Astrocyte (in vitro differentiated cells and primary cell): ENCODE data around the gene PPP1R14B. TPM values are rescaled to one million over a fixed set of nuclear protein-coding genes. Genes with fewer than 3 reads are reported as not detected.

ENCODE experiments used
- DNase-seq: peaks from one replicate; pipeline ENCODE4 v3.0.0-alpha.2; 2010; ENCODE audit warnings: low read depth
- FAIRE-seq: peaks from 2 replicates; lab custom pipeline; 2011; peaks lifted over from hg19 to GRCh38; lab: Jason Lieb, UNC
- H2AFZ ChIP-seq: 2 replicates; pipeline ENCODE4 v1.6.0; 2012; ENCODE audit warnings: low read depth, low read length, inconsistent platforms
- H3K27ac ChIP-seq: 2 replicates; pipeline ENCODE4 v1.5.1; 2011; ENCODE audit warnings: low read depth, low read length, inconsistent platforms
- H3K27me3 ChIP-seq: 2 replicates; pipeline ENCODE4 v1.6.0; 2011; ENCODE audit warnings: low read length, inconsistent platforms; ENCODE audit not compliant: insufficient read depth
- H3K36me3 ChIP-seq: 2 replicates; pipeline ENCODE4 v1.5.1; 2011; ENCODE audit warnings: low read length, inconsistent platforms; ENCODE audit not compliant: insufficient read depth
- H3K4me1 ChIP-seq: 2 replicates; pipeline ENCODE4 v1.5.1; 2011; ENCODE audit warnings: low read length, inconsistent platforms; ENCODE audit not compliant: insufficient read depth
- H3K4me2 ChIP-seq: 2 replicates; pipeline ENCODE4 v1.6.0; 2012; ENCODE audit warnings: low read length, inconsistent platforms
- H3K4me3 ChIP-seq: 2 replicates; pipeline ENCODE4 v1.5.1; 2011; ENCODE audit warnings: low read depth, mild to moderate bottlenecking, low read length, inconsistent platforms; ENCODE audit not compliant: insufficient read depth
- H3K79me2 ChIP-seq: 2 replicates; pipeline ENCODE4 v1.6.0; 2012; ENCODE audit warnings: mild to moderate bottlenecking, low read length, inconsistent platforms; ENCODE audit not compliant: insufficient read depth
- H3K9ac ChIP-seq: 2 replicates; pipeline ENCODE4 v1.6.0; 2012; ENCODE audit warnings: mild to moderate bottlenecking, low read length, inconsistent platforms
- H3K9me3 ChIP-seq: 2 replicates; pipeline ENCODE4 v1.5.1; 2012; ENCODE audit warnings: low read depth, mild to moderate bottlenecking, low read length, inconsistent platforms; ENCODE audit not compliant: insufficient read depth
- H4K20me1 ChIP-seq: 2 replicates; pipeline ENCODE4 v1.6.0; 2012; ENCODE audit warnings: low read length, inconsistent platforms; ENCODE audit not compliant: insufficient read depth
- H3K27ac Mint-ChIP-seq: one replicate; pipeline ENCODE4 v1.8.0; 2021; ENCODE audit warnings: mild to moderate bottlenecking, mixed read lengths; ENCODE audit not compliant: unreplicated experiment
- H3K27me3 Mint-ChIP-seq: one replicate; pipeline ENCODE4 v1.8.0; 2021; ENCODE audit warnings: low read depth, mixed read lengths; ENCODE audit not compliant: unreplicated experiment
- H3K36me3 Mint-ChIP-seq: one replicate; pipeline ENCODE4 v1.8.0; 2021; ENCODE audit warnings: low read depth, mixed read lengths; ENCODE audit not compliant: unreplicated experiment
- H3K4me1 Mint-ChIP-seq: one replicate; pipeline ENCODE4 v1.8.0; 2021; ENCODE audit warnings: low read depth, mixed read lengths; ENCODE audit not compliant: unreplicated experiment
- H3K4me3 Mint-ChIP-seq: one replicate; pipeline ENCODE4 v1.8.0; 2021; ENCODE audit warnings: mild to moderate bottlenecking, moderate library complexity, mixed read lengths; ENCODE audit not compliant: unreplicated experiment
- H3K9me3 Mint-ChIP-seq: one replicate; pipeline ENCODE4 v1.8.0; 2021; ENCODE audit warnings: mild to moderate bottlenecking, mixed read lengths; ENCODE audit not compliant: unreplicated experiment
- EZH2 ChIP-seq: IDR thresholded peaks from 2 replicates; pipeline ENCODE4 v1.6.1; 2012; ENCODE audit warnings: mild to moderate bottlenecking, low read length, inconsistent platforms; ENCODE audit not compliant: insufficient read depth
- total RNA-seq: library from RNA; stranded (reverse); gene quantifications from 2 replicates; pipeline ENCODE4 v1.2.1, GENCODE V29; 2021
- TF ChIP-seq, protein P1 (sequence below): IDR thresholded peaks from 2 replicates; pipeline ENCODE4 v1.5.1; 2011; ENCODE audit warnings: low read depth, mild to moderate bottlenecking, inconsistent platforms, low read length, moderate library complexity; ENCODE audit not compliant: insufficient read depth

PPP1R14B gene
- total RNA-seq, 1 donor from 2014 or later: 370 TPM

DNA sequence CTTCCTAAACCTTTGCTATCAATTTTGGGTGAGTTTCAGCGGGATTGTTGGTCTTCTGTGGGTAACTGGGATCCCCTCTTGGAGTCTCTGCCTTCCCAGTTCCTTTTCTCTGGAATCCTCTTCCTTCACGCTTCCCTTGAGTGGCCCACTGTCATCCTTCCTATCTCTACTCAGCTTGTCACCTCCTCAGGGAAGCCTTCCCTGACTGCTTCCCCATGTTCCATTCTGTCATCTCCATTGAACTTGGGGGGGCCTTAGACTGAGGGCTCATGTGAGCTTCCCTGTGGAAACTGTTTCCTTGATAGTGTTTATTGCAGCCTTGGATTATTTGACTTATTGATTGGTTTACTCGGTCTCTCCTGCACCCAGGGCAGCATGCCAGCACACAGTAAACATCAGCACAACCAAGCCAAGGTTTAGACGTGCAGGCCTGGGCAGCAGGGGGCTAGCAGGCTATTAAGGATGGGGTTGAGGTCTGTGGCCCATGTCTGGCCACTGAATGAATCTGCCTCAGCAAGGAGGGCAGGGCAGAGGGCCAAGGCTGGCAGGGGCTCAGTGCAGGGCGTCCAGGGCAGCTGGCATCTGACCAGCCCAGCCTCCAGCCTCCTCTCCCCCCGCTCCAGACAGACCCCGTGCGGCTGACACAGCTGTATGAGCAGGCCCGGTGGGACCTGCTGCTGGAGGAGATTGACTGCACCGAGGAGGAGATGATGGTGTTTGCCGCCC lies 28.0 kb downstream of the PPP1R14B start:
- no peak overlapping the region for H2AFZ ChIP-seq
- H3K4me3 Mint-ChIP-seq: no peak overlapping the region
- no peaks in the 10 kb centered on the region for H3K36me3 ChIP-seq
- no peak overlapping the region for H3K4me2 ChIP-seq
- peaks cover under 1% of the 10 kb centered on the region for H3K4me1 ChIP-seq
- H3K79me2 ChIP-seq: no peaks in the 10 kb centered on the region
- H3K4me3 ChIP-seq: no peak overlapping the region
- TF ChIP-seq, protein P1, sequence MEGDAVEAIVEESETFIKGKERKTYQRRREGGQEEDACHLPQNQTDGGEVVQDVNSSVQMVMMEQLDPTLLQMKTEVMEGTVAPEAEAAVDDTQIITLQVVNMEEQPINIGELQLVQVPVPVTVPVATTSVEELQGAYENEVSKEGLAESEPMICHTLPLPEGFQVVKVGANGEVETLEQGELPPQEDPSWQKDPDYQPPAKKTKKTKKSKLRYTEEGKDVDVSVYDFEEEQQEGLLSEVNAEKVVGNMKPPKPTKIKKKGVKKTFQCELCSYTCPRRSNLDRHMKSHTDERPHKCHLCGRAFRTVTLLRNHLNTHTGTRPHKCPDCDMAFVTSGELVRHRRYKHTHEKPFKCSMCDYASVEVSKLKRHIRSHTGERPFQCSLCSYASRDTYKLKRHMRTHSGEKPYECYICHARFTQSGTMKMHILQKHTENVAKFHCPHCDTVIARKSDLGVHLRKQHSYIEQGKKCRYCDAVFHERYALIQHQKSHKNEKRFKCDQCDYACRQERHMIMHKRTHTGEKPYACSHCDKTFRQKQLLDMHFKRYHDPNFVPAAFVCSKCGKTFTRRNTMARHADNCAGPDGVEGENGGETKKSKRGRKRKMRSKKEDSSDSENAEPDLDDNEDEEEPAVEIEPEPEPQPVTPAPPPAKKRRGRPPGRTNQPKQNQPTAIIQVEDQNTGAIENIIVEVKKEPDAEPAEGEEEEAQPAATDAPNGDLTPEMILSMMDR: no peak
- no peak for TF ChIP-seq EZH2
- no peaks in the 10 kb centered on the region for H3K27me3 ChIP-seq
- no peaks in the 10 kb centered on the region for H4K20me1 ChIP-seq
- H3K27ac ChIP-seq: no peak overlapping the region
- no peaks in the 10 kb centered on the region for H3K9me3 ChIP-seq
- H3K27ac Mint-ChIP-seq: peak overlapping the region; percentile 4
- H3K9ac ChIP-seq: no peak overlapping the region
- H3K27me3 Mint-ChIP-seq: no peaks in the 10 kb centered on the region
- H3K9me3 Mint-ChIP-seq: no peaks in the 10 kb centered on the region
- FAIRE-seq (no peak), DNase-seq (no peak)
- peaks cover 12% of the 10 kb centered on the region for H3K36me3 Mint-ChIP-seq
- H3K4me1 Mint-ChIP-seq: peaks cover 3% of the 10 kb centered on the region

DNA sequence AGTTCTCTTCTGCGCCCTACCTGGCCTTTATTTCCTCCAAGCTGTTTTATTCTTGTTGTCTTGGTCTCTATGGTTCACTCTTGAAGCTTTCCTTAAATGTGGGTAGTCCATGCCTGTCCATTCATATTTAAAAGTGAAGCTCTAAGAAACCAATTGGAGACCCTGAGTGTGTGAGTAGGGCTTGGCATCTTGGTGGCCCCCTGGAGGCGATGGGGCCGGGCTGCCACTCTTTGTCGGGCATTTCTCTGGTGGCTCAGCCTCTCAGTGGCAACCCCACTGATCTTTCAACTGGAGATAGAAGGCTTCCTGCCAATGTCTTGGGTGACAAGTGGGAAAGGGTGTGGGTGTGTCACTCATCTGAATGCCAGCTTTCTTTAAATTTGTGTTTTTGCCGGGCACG lies 29.9 kb downstream of the PPP1R14B start:
- H3K27ac Mint-ChIP-seq: no peak overlapping the region
- no peaks in the 10 kb centered on the region for H3K9me3 Mint-ChIP-seq
- H3K27me3 Mint-ChIP-seq: no peaks in the 10 kb centered on the region

More for the DNA sequence above, 29.9 kb downstream of the PPP1R14B start:
- Histone ChIP-seq H3K79me2 (no peaks in the 10 kb centered on the region), H3K9me3 (no peaks in the 10 kb centered on the region), H3K4me2 (no peak overlapping the region), H3K9ac (no peak overlapping the region), H3K4me3 (no peak overlapping the region), H3K4me1 (no peaks in the 10 kb centered on the region), H3K27ac (no peak overlapping the region), H3K27me3 (no peaks in the 10 kb centered on the region), H3K36me3 (no peaks in the 10 kb centered on the region), H2AFZ (no peak overlapping the region), H4K20me1 (no peaks in the 10 kb centered on the region)
- Mint-ChIP-seq H3K36me3 (peaks cover 17% of the 10 kb centered on the region), H3K4me3 (no peak overlapping the region), H3K4me1 (peaks cover 2% of the 10 kb centered on the region)
- FAIRE-seq: no peak
- TF ChIP-seq EZH2: no peak
- TF ChIP-seq, protein P1: no peak
- no peak for DNase-seq
